Left lung (tissue), 10 donors: ENCODE data around the gene NKX6-2. TPM values are rescaled to one million over a fixed set of nuclear protein-coding genes. Genes with fewer than 3 reads are reported as not detected.
"Not testable (repeated sequence)": the region's sequence is repeated elsewhere in the genome, so short reads cannot be mapped to it uniquely, and the experiment has no call there.

Experiments used
- ATAC-seq: fragments of 200-7000 bp; cut with Tn5 transposase; one replicate; pipeline ENCODE4 v1.9.1; 2020; ENCODE audit warnings: moderate library complexity
- DNase-seq, 4 donors: peaks; one replicate each; pipeline ENCODE4 v3.0.0-alpha.2; 2013 to 2020
- H3K27ac ChIP-seq, 2 donors: fragments of 200-600 bp; sonication (generic) in 1 of 2; one replicate each; pipeline versions ENCODE4 v1.5.0 to v1.8.0; 2020 to 2021
- H3K27me3 ChIP-seq, 2 donors: fragments of 200-600 bp; sonication (generic) in 1 of 2; one replicate each; pipeline versions ENCODE4 v1.5.0 to v1.8.0; 2020 to 2021
- H3K36me3 ChIP-seq, 2 donors: fragments of 200-600 bp; sonication (generic) in 1 of 2; one replicate each; pipeline versions ENCODE4 v1.5.0 to v1.8.0; 2020 to 2021
- H3K4me1 ChIP-seq, 2 donors: fragments of 200-600 bp; one replicate each; pipeline ENCODE4 v1.8.0; 2021
- H3K4me3 ChIP-seq, 2 donors: fragments of 200-600 bp; sonication (generic) in 1 of 2; one replicate each; pipeline versions ENCODE4 v1.5.0 to v1.8.0; 2020 to 2021; ENCODE audit warnings: mild to moderate bottlenecking in 1 of 2
- H3K9me3 ChIP-seq, 2 donors: fragments of 200-600 bp; sonication (generic) in 1 of 2; one replicate each; pipeline versions ENCODE4 v1.5.0 to v1.8.0; 2020 to 2021
- intact Hi-C, 2 donors: fragments of 100-400 bp; cut with DNase I; formaldehyde crosslinking; loops; one replicate each; pipeline versions ENCODE4 v1.11.2 to v1.14.2; 2022
- polyA plus RNA-seq, 6 donors: library from polyadenylated mRNA; unstranded; fragments of 120-200 nt; gene quantifications; one replicate each; pipeline ENCODE4 v1.2.1, GENCODE V29; 2013; ENCODE audit not compliant: insufficient read length in 6 of 6
- total RNA-seq, 2 donors: library from RNA; stranded (reverse); fragmentation: NEBNext Ultra II Directional; extraction: Animal tissue kit (Norgen Biotek cat#: 25700); gene quantifications; one replicate each; pipeline ENCODE4 v1.2.1, GENCODE V29; 2021
- TF ChIP-seq, protein P1 (sequence below), 2 donors: fragments of 200-600 bp; sonication (generic) in 1 of 2; IDR thresholded peaks; one replicate each; pipeline versions ENCODE4 v1.5.0 to v1.8.0; 2021; ENCODE audit warnings: antibody characterized with exemption in 2 of 2
- donor health status: DM: no; HTN: yes; CAD: no.
- donor health status: DM: no; HTN: no; CAD: no.

Gene NKX6-2
- total and polyA plus RNA-seq, 8 donors = 4.5 to 6.5 (median 6.1) TPM; not detected in 2

DNA sequence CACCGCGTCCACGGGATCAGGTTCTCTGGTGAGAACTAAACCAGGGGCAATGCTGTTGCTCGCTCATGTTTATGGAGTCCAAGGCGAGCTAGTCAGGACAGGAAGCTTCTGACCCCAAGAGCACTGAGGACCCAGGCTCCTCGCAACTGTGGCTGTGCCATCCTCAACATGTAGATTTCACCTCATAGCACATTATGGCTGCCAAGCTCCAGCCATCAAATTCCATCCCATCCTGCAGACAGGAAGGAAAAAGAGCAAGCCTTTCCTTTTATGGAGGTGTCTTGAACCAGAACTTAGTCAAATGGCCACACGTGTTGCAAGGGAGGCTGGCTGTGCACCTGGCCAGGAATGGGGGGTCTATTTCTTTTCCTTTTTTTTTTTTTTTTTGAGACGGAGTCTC is 16.1 kb upstream of the NKX6-2 start:
- no peak for ATAC-seq
- peaks cover 0 to 4% of the 10 kb centered on the region in 2 donors for H3K9me3 ChIP-seq
- no peak for DNase-seq
- H3K4me3 ChIP-seq = no peak overlapping the region
- TF ChIP-seq, protein P1, sequence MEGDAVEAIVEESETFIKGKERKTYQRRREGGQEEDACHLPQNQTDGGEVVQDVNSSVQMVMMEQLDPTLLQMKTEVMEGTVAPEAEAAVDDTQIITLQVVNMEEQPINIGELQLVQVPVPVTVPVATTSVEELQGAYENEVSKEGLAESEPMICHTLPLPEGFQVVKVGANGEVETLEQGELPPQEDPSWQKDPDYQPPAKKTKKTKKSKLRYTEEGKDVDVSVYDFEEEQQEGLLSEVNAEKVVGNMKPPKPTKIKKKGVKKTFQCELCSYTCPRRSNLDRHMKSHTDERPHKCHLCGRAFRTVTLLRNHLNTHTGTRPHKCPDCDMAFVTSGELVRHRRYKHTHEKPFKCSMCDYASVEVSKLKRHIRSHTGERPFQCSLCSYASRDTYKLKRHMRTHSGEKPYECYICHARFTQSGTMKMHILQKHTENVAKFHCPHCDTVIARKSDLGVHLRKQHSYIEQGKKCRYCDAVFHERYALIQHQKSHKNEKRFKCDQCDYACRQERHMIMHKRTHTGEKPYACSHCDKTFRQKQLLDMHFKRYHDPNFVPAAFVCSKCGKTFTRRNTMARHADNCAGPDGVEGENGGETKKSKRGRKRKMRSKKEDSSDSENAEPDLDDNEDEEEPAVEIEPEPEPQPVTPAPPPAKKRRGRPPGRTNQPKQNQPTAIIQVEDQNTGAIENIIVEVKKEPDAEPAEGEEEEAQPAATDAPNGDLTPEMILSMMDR (IDR thresholded peaks at IDR 0.05) = no peak
- H3K27ac ChIP-seq = no peak overlapping the region
- H3K36me3 ChIP-seq = no peaks in the 10 kb centered on the region
- no peaks in the 10 kb centered on the region for H3K4me1 ChIP-seq
- intact Hi-C loops = no loop called here
- peaks cover 0 to 33% of the 10 kb centered on the region in 2 donors for H3K27me3 ChIP-seq

- peaks cover 0 to 4% of the 10 kb centered on the region in 2 donors for H3K9me3 ChIP-seq
- intact Hi-C loops = no loop called here
- TF ChIP-seq, protein P1 (IDR thresholded peaks at IDR 0.05) = no peak
- peaks cover 0 to 35% of the 10 kb centered on the region in 2 donors for H3K27me3 ChIP-seq
- H3K27ac ChIP-seq = no peak overlapping the region
- H3K4me1 ChIP-seq = no peaks in the 10 kb centered on the region
- no peaks in the 10 kb centered on the region for H3K36me3 ChIP-seq
- ATAC-seq (no peak), DNase-seq (peak in 1 of 4 donors; percentile 75)
- H3K4me3 ChIP-seq = no peak overlapping the region
These were observed 13.9 kb upstream of the NKX6-2 start for GRCh38 chr10:132799865-132800264.

DNA sequence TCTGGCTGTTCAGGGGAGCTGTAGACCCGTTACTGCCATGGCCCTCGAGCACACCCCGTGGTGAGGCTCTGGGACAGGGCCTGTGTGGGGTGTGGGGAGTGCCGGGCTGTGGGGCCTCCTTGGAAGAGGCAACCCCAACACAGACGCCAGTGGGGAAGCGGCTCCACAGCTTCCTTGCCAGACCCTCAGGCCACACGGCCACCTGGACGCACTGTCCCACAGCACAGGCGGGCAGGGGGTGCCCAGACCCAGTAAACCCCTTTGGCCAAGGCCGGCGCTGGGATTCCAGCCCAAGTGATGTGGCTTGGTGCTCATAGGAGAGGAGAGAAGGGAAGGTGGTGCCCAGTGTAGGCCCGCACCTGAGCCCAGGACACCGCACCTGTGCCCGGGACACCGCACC is 12.9 kb upstream of the NKX6-2 start:
- TF ChIP-seq, protein P1 (IDR thresholded peaks at IDR 0.05) = no peak
- DNase-seq (peak in 1 of 4 donors; percentile 72), ATAC-seq (no peak)
- peaks cover 0 to 4% of the 10 kb centered on the region in 2 donors for H3K9me3 ChIP-seq
- intact Hi-C loops = no loop called here
- no peak overlapping the region for H3K27ac ChIP-seq
- no peaks in the 10 kb centered on the region for H3K36me3 ChIP-seq
- H3K27me3 ChIP-seq = peaks cover 0 to 43% of the 10 kb centered on the region in 2 donors
- H3K4me1 ChIP-seq = no peaks in the 10 kb centered on the region
- no peak overlapping the region for H3K4me3 ChIP-seq

- H3K36me3 ChIP-seq = no peaks in the 10 kb centered on the region
- TF ChIP-seq, protein P1 (IDR thresholded peaks at IDR 0.05) = no peak
- H3K27ac ChIP-seq = no peak overlapping the region
- H3K4me3 ChIP-seq = no peak overlapping the region
- DNase-seq (peak in 1 of 4 donors; percentile 65), ATAC-seq (no peak)
- peaks cover 0 to 48% of the 10 kb centered on the region in 2 donors for H3K27me3 ChIP-seq
- intact Hi-C loops = no loop called here
- H3K4me1 ChIP-seq = no peaks in the 10 kb centered on the region
- H3K9me3 ChIP-seq = peaks cover 0 to 4% of the 10 kb centered on the region in 2 donors
These were observed 12.5 kb upstream of the NKX6-2 start for GRCh38 chr10:132798403-132798802.

- H3K4me1 ChIP-seq, H3K4me3 ChIP-seq, H3K9me3 ChIP-seq, H3K36me3 ChIP-seq, intact Hi-C loops, H3K27ac ChIP-seq, ATAC-seq: not testable (repeated sequence)
- DNase-seq = peak in 1 of 4 donors; percentile 51
- peaks cover 0 to 48% of the 10 kb centered on the region in 2 donors for H3K27me3 ChIP-seq
These were observed 12.0 kb upstream of the NKX6-2 start for GRCh38 chr10:132797986-132798385.

DNA sequence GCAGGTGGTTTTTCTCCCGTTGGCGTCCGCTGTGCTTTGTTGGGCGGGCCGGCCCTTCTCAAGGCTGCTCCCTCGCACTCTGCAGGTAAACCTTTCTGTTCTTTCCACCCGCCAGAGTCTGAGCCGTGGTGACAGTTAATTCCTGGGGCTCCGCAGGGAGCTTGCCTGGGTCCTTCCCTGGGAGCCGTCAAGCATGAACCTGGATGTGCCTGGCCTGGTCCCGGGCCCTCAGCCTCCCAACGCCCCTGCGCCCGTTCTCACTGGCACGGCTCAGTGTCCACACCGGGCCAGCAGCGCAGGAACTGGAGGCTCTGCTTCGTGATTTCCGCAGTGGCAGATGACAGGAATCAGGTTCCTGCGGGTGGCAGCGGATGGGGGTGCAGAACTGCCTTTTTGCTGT is 10.9 kb upstream of the NKX6-2 start:
- H3K27me3 ChIP-seq = peaks cover 0 to 45% of the 10 kb centered on the region in 2 donors
- H3K4me3 ChIP-seq = no peak overlapping the region
- TF ChIP-seq, protein P1 (IDR thresholded peaks at IDR 0.05) = no peak
- no peak for ATAC-seq
- intact Hi-C loops = no loop called here
- DNase-seq = peak in 1 of 4 donors; percentile 72
- H3K4me1 ChIP-seq = no peaks in the 10 kb centered on the region
- H3K36me3 ChIP-seq = no peaks in the 10 kb centered on the region
- peaks cover 0 to under 1% of the 10 kb centered on the region in 2 donors for H3K9me3 ChIP-seq
- H3K27ac ChIP-seq = no peak overlapping the region
